ENCODE data around the gene COX11. TPM values are rescaled to one million over a fixed set of nuclear protein-coding genes. Genes with fewer than 3 reads are reported as not detected.

The COX11 gene
- total RNA-seq, 2 experiments from 2014 or later: 75.6 to 78.6 TPM

- intact Hi-C loops (cut with micrococcal nuclease; ENCODE audit: unreplicated experiment): loop anchor here (5.0 kb wide), 2 partner anchors 200 to 770 kb away; no protein-coding TSS in a partner anchor
- peak overlapping the region; percentile 54 for H3K27ac ChIP-seq (ENCODE audit: low read depth, low read length, poor library complexity, severe bottlenecking)
- peak; percentile 74 for DNase-seq (ENCODE audit: low spot score)
- BruUV-seq (replicated peaks): no TSS peak
- CTCF ChIA-PET (ENCODE audit: unreplicated experiment): no interaction called here
- H3K36me3 ChIP-seq (ENCODE audit: insufficient read depth, low read length): peaks cover 34% of the 10 kb centered on the region
- no peaks in the 10 kb centered on the region for H4K20me1 ChIP-seq (ENCODE audit: insufficient read depth, low read length)
- H2AFZ ChIP-seq (ENCODE audit: low read length): peak overlapping the region; percentile 90; the same call in 1 of the 2 replicates
- TF ChIP-seq CTCF (conservative IDR thresholded peaks at IDR 0.05; ENCODE audit: low read length): peak; percentile 76; the same call in 1 of the 2 replicates
- no peak for TF ChIP-seq EZH2phosphoT487 (IDR thresholded peaks at IDR 0.05; ENCODE audit: borderline replicate concordance, low read depth, low read length)
- H3K9me2 ChIP-seq (ENCODE audit: insufficient read depth, low read length): no peaks in the 10 kb centered on the region; the same call in 1 of the 2 replicates
- POLR2A ChIA-PET: interaction anchor here (0.6 kb wide), 1 partner anchor 518 kb away, joined by 4 read pairs; no protein-coding TSS in a partner anchor
- H3K79me2 ChIP-seq (ENCODE audit: insufficient read depth, low read depth, low read length): peaks cover 45% of the 10 kb centered on the region
- peaks cover 24% of the 10 kb centered on the region for H3K4me1 ChIP-seq (ENCODE audit: insufficient read depth, low read length, poor library complexity, severe bottlenecking)
- H3K4me3 ChIP-seq (ENCODE audit: low read depth, low read length, poor library complexity, severe bottlenecking): peak overlapping the region; percentile 93
- no peaks in the 10 kb centered on the region for H3K9me3 ChIP-seq (ENCODE audit: low read length)
- peak overlapping the region; percentile 89 for H3K4me2 ChIP-seq (ENCODE audit: low read length)
These were observed 713 bp downstream of the COX11 start for GRCh38 chr17:54967621-54968261.

- Histone ChIP-seq H4K20me1 (ENCODE audit: insufficient read depth, low read length) (no peaks in the 10 kb centered on the region; the same call in 1 of the 2 replicates), H3K27ac (ENCODE audit: low read depth, low read length, poor library complexity, severe bottlenecking) (no peak overlapping the region), H3K4me3 (ENCODE audit: low read depth, low read length, poor library complexity, severe bottlenecking) (no peak overlapping the region), H3K4me1 (ENCODE audit: insufficient read depth, low read length, poor library complexity, severe bottlenecking) (no peaks in the 10 kb centered on the region), H3K9me3 (ENCODE audit: low read length) (no peaks in the 10 kb centered on the region), H3K79me2 (ENCODE audit: insufficient read depth, low read depth, low read length) (no peaks in the 10 kb centered on the region), H3K4me2 (ENCODE audit: low read length) (no peak overlapping the region), H3K9me2 (ENCODE audit: insufficient read depth, low read length) (no peaks in the 10 kb centered on the region), H3K36me3 (ENCODE audit: insufficient read depth, low read length) (peaks cover 49% of the 10 kb centered on the region), H2AFZ (ENCODE audit: low read length) (no peak overlapping the region)
- no TSS peak for BruUV-seq (replicated peaks)
- ChIA-PET POLR2A (no interaction called here), CTCF (ENCODE audit: unreplicated experiment) (no interaction called here)
- no peak for TF ChIP-seq CTCF (conservative IDR thresholded peaks at IDR 0.05; ENCODE audit: low read length)
- no peak for TF ChIP-seq EZH2phosphoT487 (IDR thresholded peaks at IDR 0.05; ENCODE audit: borderline replicate concordance, low read depth, low read length)
- no peak for DNase-seq (ENCODE audit: low spot score)
- intact Hi-C loops (cut with micrococcal nuclease; ENCODE audit: unreplicated experiment): no loop called here
These were observed 11.7 kb downstream of the COX11 start for GRCh38 chr17:54956791-54957190.

GRCh38 chr17:54951286-54951685 is 17.2 kb downstream of the COX11 start:
- no TSS peak for BruUV-seq (replicated peaks)
- Histone ChIP-seq H3K9me2 (ENCODE audit: insufficient read depth, low read length) (no peaks in the 10 kb centered on the region), H2AFZ (ENCODE audit: low read length) (no peak overlapping the region), H4K20me1 (ENCODE audit: insufficient read depth, low read length) (no peaks in the 10 kb centered on the region; the same call in 1 of the 2 replicates), H3K36me3 (ENCODE audit: insufficient read depth, low read length) (0 out of 2 replicates have a peak, but pooled peaks cover 4% of the 10 kb centered on the region), H3K4me1 (ENCODE audit: insufficient read depth, low read length, poor library complexity, severe bottlenecking) (no peaks in the 10 kb centered on the region), H3K4me2 (ENCODE audit: low read length) (no peak overlapping the region), H3K4me3 (ENCODE audit: low read depth, low read length, poor library complexity, severe bottlenecking) (no peak overlapping the region), H3K27ac (ENCODE audit: low read depth, low read length, poor library complexity, severe bottlenecking) (no peak overlapping the region), H3K9me3 (ENCODE audit: low read length) (no peaks in the 10 kb centered on the region), H3K79me2 (ENCODE audit: insufficient read depth, low read depth, low read length) (no peaks in the 10 kb centered on the region)
- POLR2A ChIA-PET: no interaction called here
- CTCF ChIA-PET (ENCODE audit: unreplicated experiment): no interaction called here
- no peak for TF ChIP-seq CTCF (conservative IDR thresholded peaks at IDR 0.05; ENCODE audit: low read length)
- no peak for TF ChIP-seq EZH2phosphoT487 (IDR thresholded peaks at IDR 0.05; ENCODE audit: borderline replicate concordance, low read depth, low read length)
- no peak for DNase-seq (ENCODE audit: low spot score)
- intact Hi-C loops (cut with micrococcal nuclease; ENCODE audit: unreplicated experiment): no loop called here

Measured in OCI-LY7 (cell line).